M059J (cell line): ENCODE results near the gene GMPS. TPM values are rescaled to one million over a fixed set of nuclear protein-coding genes. Genes with fewer than 3 reads are reported as not detected.
A peak's percentile ranks its signal among the peaks of the same experiment; 100 is the strongest.
"Not testable (repeated sequence)": the region's sequence is repeated elsewhere in the genome, so short reads cannot be mapped to it uniquely, and the experiment has no call there.

Source experiments
- DNase-seq: peaks from one replicate; pipeline ENCODE4 v3.0.0-alpha.2; 2012; ENCODE audit warnings: low read depth
- total RNA-seq: library from RNA; depleted of rRNA; stranded (reverse); fragments of >200 nt; shearing (Covaris generic); gene quantifications from 2 replicates; pipeline ENCODE4 v1.2.3, GENCODE V29; 2014

GMPS gene
- total RNA-seq, 1 experiment from 2014 or later: 174 TPM

DNA sequence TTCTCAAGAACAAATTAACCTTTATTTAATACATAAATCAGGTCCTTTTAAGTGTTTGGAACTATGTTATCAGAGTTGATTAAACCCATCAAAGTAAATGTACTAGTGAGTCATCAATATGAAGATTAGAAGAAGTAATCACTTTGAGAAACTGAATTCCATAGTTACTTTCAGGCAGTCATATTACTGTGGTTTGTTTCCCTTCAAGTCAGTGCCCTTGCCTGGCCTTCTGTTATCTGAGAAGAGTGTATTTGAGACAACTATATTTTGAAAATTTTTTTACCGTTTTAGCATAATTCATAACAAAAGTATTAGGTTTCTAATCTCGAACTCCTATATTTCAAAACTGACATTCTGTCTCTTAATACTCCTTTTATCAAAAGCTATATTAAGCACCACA lies 73.6 kb downstream of the GMPS start:
- no peak for DNase-seq

DNA sequence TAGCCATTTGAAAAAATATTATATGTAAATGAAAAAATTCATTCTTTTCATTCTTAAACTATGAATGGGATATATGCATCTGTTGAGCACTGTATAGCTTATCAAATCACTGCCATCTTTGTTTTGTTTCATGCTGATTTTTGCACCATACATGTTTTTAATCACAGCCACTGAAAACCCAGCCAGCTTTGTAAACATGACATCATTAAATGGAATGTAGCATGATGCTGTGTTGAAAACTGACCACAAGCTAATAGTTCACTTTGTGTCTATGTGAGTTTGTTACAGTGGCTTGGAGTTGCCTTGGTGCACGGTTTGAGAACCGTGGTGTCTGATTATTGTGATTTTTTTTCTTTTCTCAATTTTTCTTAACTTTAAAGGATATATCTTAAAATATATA lies 75.7 kb downstream of the GMPS start:
- peak; percentile 80 for DNase-seq

- DNase-seq: peak; percentile 23
Observed at GRCh38 chr3:155948476-155948875, 78.0 kb downstream of the GMPS start.

GRCh38 chr3:155949453-155950217 lies 79.2 kb downstream of the GMPS start:
- DNase-seq: no peak

GRCh38 chr3:155956508-155957411 lies 86.3 kb downstream of the GMPS start:
- no peak for DNase-seq

DNA sequence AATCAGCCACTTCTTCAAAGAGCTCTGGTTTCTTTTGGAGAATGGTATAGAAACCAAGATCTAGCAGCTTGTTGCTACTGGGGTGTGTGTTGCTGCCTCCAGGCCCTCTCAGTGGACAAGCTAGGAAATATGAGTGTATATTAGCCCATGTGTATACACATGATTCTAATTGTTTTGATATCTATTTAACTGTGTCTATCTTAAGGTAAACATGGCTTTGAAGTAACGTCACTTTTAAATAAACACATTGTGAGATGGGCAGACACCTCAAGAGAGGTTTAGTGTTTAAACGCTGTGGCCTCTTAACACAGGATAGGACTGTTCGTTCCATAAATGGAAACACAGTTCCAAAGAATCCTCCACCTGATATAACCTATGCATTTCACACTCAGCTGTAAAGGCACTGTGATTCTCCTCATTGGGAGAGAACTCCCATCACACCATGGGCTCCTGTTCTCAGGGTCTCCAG lies 87.0 kb downstream of the GMPS start:
- no peak for DNase-seq

GRCh38 chr3:155958676-155959075 lies 88.2 kb downstream of the GMPS start:
- DNase-seq: no peak

GRCh38 chr3:155960060-155960459 lies 89.6 kb downstream of the GMPS start:
- DNase-seq: no peak

DNA sequence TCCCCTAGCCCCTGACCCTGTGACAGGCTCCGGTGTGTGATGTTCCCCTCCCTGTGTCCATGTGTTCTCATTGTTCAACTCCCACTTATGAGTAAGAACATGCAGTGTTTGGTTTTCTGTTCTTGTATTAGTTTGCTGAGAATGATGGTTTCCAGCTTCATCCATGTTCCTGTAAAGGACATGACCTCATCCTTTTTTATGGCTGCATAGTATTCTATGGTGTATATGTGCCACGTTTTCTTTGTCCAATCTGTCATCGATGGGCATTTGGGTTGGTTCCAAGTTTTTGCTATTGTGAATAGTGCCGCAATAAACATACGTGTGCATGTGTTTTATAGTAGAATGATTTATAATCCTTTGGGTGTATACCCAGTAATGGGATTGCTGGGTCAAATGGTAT lies 90.6 kb downstream of the GMPS start:
- not testable (repeated sequence) for DNase-seq

- peak; percentile 35 for DNase-seq
Observed at GRCh38 chr3:155963570-155963969, 93.1 kb downstream of the GMPS start.

DNA sequence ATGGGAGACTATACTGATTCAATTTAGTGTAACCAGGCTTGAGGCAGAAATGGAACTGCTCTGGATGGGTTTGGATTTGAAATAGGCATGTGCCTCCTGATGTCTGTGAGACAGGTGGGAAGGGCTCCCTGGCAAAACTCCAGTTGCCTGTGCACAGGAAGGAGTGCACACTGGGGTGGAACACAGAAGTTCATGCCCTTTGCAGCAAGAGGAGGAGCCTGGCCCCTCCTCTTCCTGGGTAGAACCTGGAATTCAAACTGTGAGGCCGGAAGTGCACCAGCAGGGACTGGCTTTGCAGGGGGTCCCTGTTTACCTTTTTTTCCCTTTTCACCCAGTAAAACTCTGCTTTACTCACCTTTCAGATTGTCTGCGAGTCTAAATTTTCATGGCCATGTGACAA lies 99.9 kb downstream of the GMPS start:
- DNase-seq: no peak

GRCh38 chr3:155972885-155973584 lies 102.6 kb downstream of the GMPS start:
- DNase-seq: no peak

DNA sequence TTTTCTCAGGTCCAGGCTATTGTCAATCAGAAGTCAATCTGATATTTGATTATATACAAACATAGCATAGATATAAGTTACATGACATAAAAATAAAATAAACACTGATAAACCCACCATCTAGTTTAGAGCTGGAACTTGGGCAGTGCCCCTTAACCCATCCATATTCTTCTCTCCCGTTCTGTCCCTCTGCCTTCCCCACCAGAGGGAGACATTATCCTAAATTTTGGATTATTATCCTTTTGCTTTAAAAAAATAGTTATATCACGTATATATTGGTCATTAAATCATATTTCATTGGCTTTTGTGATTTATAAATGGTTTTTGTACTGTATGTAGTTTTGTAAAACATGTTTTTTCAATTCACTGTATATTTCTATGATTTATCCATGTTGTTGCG lies 107.9 kb downstream of the GMPS start:
- no peak for DNase-seq

- peak; percentile 61 for DNase-seq
Observed at GRCh38 chr3:155979746-155980145, 109.3 kb downstream of the GMPS start.

- peak; percentile 38 for DNase-seq
Observed at GRCh38 chr3:155981669-155982068, 111.2 kb downstream of the GMPS start.

- no peak for DNase-seq
Observed at GRCh38 chr3:155983834-155984474, 113.5 kb downstream of the GMPS start.

DNA sequence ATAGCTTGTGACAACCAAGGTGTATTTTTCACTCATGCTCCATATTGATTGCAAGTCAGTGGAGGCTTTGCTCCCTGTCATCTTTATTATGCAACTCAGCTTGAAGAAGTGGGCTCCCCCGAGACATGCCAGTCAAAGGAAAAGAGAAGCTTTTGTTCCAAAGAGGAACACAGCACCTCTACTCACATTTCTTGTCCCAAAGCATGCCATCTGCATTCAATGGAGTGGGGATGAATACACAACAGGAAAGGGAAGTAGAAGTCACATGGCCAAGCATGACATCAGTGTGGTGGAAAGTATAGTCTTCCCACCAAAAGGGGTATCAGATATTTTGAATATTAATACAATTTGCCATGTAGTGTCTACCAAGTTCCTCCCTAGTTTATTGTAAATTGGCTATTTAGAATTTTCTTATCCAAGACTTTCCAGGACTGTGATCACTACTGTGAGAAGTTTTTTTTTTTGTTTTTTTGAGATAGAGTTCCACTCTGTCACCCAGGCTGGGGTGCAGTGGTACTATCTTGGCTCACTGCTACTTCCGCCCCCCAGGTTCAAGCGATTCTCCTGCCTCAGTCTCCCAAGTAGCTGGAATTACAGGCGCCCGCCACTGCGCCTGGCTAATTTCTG lies 114.5 kb downstream of the GMPS start:
- DNase-seq: no peak

DNA sequence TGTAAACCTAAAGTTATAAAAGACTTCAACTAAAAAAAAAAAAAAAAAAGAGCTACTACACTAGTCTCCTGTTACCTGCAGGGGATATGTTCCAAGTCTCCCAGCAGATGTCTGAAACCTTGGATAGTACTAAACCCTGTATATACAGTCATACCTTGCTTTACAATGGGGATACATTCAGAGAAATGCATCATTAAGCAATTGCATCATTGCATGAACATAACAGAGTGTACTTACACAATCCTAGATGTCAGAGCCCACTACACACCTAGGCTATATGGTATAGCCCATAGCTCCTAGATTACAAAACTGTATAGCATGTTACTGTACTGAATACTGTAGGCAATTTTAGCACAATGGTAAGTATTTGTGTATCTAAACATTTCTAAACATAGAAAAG lies 119.1 kb downstream of the GMPS start:
- DNase-seq: no peak

GRCh38 chr3:155991212-155991611 lies 120.8 kb downstream of the GMPS start:
- no peak for DNase-seq

DNA sequence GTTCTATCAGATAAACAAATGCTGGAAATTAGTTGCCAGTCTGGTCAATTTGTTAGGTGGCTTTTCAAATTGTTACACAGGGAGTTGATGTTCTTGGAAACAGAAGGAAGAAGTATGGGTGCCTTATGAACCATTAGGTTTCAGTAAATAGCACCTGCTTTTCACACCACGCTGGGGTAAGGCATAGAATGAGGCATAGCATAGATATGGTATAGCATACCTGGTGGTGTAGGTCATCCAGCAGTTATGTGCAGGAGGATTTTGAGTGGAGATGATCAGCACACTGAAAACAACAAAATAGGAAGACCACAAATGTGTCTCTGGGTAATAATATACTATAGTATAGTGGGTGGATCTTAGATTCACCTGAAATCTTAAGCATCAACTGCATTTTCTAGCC lies 121.4 kb downstream of the GMPS start:
- DNase-seq: no peak
